Keratinocyte (primary cell): ENCODE measurements around the gene RPL31. TPM values are rescaled to one million over a fixed set of nuclear protein-coding genes. Genes with fewer than 3 reads are reported as not detected.

Experiments
- DNase-seq: peaks from one replicate; pipeline ENCODE4 v3.0.0-alpha.2; 2011; ENCODE audit warnings: low read depth, missing footprints, low spot score
- FAIRE-seq: peaks from 2 replicates; lab custom pipeline; 2011; peaks lifted over from hg19 to GRCh38; lab: Jason Lieb, UNC
- H2AFZ ChIP-seq: 2 replicates; pipeline ENCODE4 v1.6.0; 2012; ENCODE audit warnings: low read length, control low read depth, inconsistent platforms; ENCODE audit not compliant: control insufficient read depth
- H3K27ac ChIP-seq: 2 replicates; pipeline ENCODE4 v1.5.1; 2011; ENCODE audit warnings: low read length; ENCODE audit not compliant: control insufficient read depth, insufficient read depth
- H3K27me3 ChIP-seq: 3 replicates; pipeline ENCODE4 v1.6.0; 2011; ENCODE audit warnings: low read length; ENCODE audit not compliant: control insufficient read depth, insufficient read depth; ENCODE audit errors: extremely low read depth
- H3K36me3 ChIP-seq, 2 experiments: 2 replicates in 1 of 2; 3 replicates in 1 of 2; pipeline ENCODE4 v1.5.1; 2011; ENCODE audit warnings: low read length in 2 of 2, mild to moderate bottlenecking in 1 of 2; ENCODE audit not compliant: control insufficient read depth in 2 of 2, insufficient read depth in 2 of 2; ENCODE audit errors: extremely low read depth in 1 of 2
- H3K4me1 ChIP-seq: 3 replicates; pipeline ENCODE4 v1.5.1; 2011; ENCODE audit warnings: low read length; ENCODE audit not compliant: control insufficient read depth, insufficient read depth; ENCODE audit errors: extremely low read depth
- H3K4me2 ChIP-seq: 3 replicates; pipeline ENCODE4 v1.6.0; 2011; ENCODE audit warnings: low read depth, low read length; ENCODE audit not compliant: control insufficient read depth, insufficient read depth; ENCODE audit errors: extremely low read depth
- H3K4me3 ChIP-seq, 3 experiments: fragments of 200-600 bp in 1 of 3; sonication (generic) in 1 of 3; 2 replicates in 2 of 3; 3 replicates in 1 of 3; pipeline ENCODE4 v1.5.1; 2011 to 2016; ENCODE audit warnings: low read length in 3 of 3, mild to moderate bottlenecking in 3 of 3, control low read depth in 2 of 3, inconsistent platforms in 1 of 3, low read depth in 1 of 3, mixed read lengths in 1 of 3, mixed run types in 1 of 3, moderate library complexity in 1 of 3; ENCODE audit not compliant: control insufficient read depth in 2 of 3, insufficient read depth in 2 of 3; ENCODE audit errors: extremely low read depth in 1 of 3
- H3K79me2 ChIP-seq: 2 replicates; pipeline ENCODE4 v1.6.0; 2012; ENCODE audit warnings: low read length; ENCODE audit not compliant: control insufficient read depth, insufficient read depth
- H3K9ac ChIP-seq: 3 replicates; pipeline ENCODE4 v1.6.0; 2011; ENCODE audit warnings: low read length; ENCODE audit not compliant: control insufficient read depth, insufficient read depth; ENCODE audit errors: extremely low read depth
- H3K9me1 ChIP-seq: 3 replicates; pipeline ENCODE4 v1.6.0; 2011; ENCODE audit warnings: low read length; ENCODE audit not compliant: control insufficient read depth, insufficient read depth; ENCODE audit errors: extremely low read depth
- H3K9me3 ChIP-seq: 2 replicates; pipeline ENCODE4 v1.5.1; 2012; ENCODE audit warnings: low read depth, low read length; ENCODE audit not compliant: control insufficient read depth
- H4K20me1 ChIP-seq: 3 replicates; pipeline ENCODE4 v1.6.0; 2011; ENCODE audit warnings: low read length; ENCODE audit not compliant: control insufficient read depth, insufficient read depth; ENCODE audit errors: extremely low read depth
- CTCF ChIP-seq, 3 experiments: IDR thresholded peaks in 1 of 3; conservative IDR thresholded peaks in 1 of 3; optimal IDR thresholded peaks in 1 of 3; 2 replicates in 2 of 3; 3 replicates in 1 of 3; pipeline versions ENCODE3 to v1.5.1; 2011; ENCODE audit warnings: low read length in 3 of 3, mild to moderate bottlenecking in 3 of 3, moderate library complexity in 2 of 3, control low read depth in 1 of 3, inconsistent platforms in 1 of 3; ENCODE audit not compliant: insufficient read depth in 2 of 3; ENCODE audit errors: extremely low read depth in 1 of 3
- EZH2 ChIP-seq: IDR thresholded peaks from one replicate; pipeline ENCODE4 v1.6.1; 2012; ENCODE audit warnings: inconsistent platforms, mild to moderate bottlenecking, low read length, moderate library complexity
- dilution Hi-C: fragments of 300-500 bp; cut with MboI; formaldehyde crosslinking; loops from one replicate; pipeline ENCODE4 v1.7.0; 2020; ENCODE audit warnings: low sequenced_read_pairs; ENCODE audit not compliant: extremely low pct_ligation_motif_present
- polyA plus RNA-seq, 5 experiments: library from polyadenylated mRNA; depleted of rRNA in 3 of 5; stranded (reverse) in 3 of 5; stranded (forward) in 1 of 5; unstranded in 1 of 5; fragments of >200 nt; gene quantifications; 1 replicate in 1 of 5; 2 replicates in 3 of 5; 3 replicates in 1 of 5; pipeline versions ENCODE4 v1.2.1 to v1.2.3, GENCODE V29; 2011 to 2012; ENCODE audit warnings: missing spikeins in 2 of 5, low read depth in 1 of 5, low replicate concordance in 1 of 5

Gene RPL31
- polyA plus RNA-seq, 1 donor (not counting 4 experiments of a cell fraction or from before 2014, with no cell fraction given), result 2,795 TPM

- H3K4me2 ChIP-seq, result no peak overlapping the region
- peaks cover 2 to 9% of the 10 kb centered on the region in 2 experiments for H3K36me3 ChIP-seq
- DNase-seq (no peak), FAIRE-seq (peak; percentile 67)
- no peaks in the 10 kb centered on the region for H3K9me1 ChIP-seq
- H3K9me3 ChIP-seq, result no peaks in the 10 kb centered on the region
- peaks cover 3% of the 10 kb centered on the region for H4K20me1 ChIP-seq
- dilution Hi-C loops, result no loop called here
- TF ChIP-seq EZH2 (no peak), CTCF (optimal IDR thresholded peaks at IDR 0.05 in 1 of 3, IDR thresholded peaks at IDR 0.05 in 1 of 3, conservative IDR thresholded peaks at IDR 0.05 in 1 of 3; ENCODE audit: extremely low read depth in 1 of 3, insufficient read depth in 2 of 3, low read length in 3 of 3) (peak; percentile 48 to 73 (median 67))
- H2AFZ ChIP-seq, result no peak overlapping the region
- no peak overlapping the region for H3K9ac ChIP-seq
- H3K79me2 ChIP-seq, result no peaks in the 10 kb centered on the region
- no peaks in the 10 kb centered on the region for H3K4me1 ChIP-seq
- no peak overlapping the region for H3K27ac ChIP-seq
- H3K27me3 ChIP-seq, result no peaks in the 10 kb centered on the region
- no peak overlapping the region for H3K4me3 ChIP-seq
These were observed 10.7 kb downstream of the RPL31 start for GRCh38 chr2:101012706-101013181.

GRCh38 chr2:101014264-101014857, 12.3 kb downstream of the RPL31 start:
- Histone ChIP-seq H3K79me2 (no peaks in the 10 kb centered on the region), H3K4me3 (no peak overlapping the region), H3K27me3 (no peaks in the 10 kb centered on the region), H3K27ac (no peak overlapping the region), H3K9ac (no peak overlapping the region), H3K36me3 (peaks cover 0 to 7% of the 10 kb centered on the region in 2 experiments), H3K9me1 (no peaks in the 10 kb centered on the region), H3K4me2 (no peak overlapping the region), H2AFZ (no peak overlapping the region), H4K20me1 (no peaks in the 10 kb centered on the region), H3K4me1 (no peaks in the 10 kb centered on the region), H3K9me3 (no peaks in the 10 kb centered on the region)
- TF ChIP-seq EZH2 (no peak), CTCF (optimal IDR thresholded peaks at IDR 0.05 in 1 of 3, IDR thresholded peaks at IDR 0.05 in 1 of 3, conservative IDR thresholded peaks at IDR 0.05 in 1 of 3; ENCODE audit: extremely low read depth in 1 of 3, insufficient read depth in 2 of 3, low read length in 3 of 3) (no peak)
- no peak for FAIRE-seq
- dilution Hi-C loops, result no loop called here
- DNase-seq, result no peak
